Suprapubic skin (tissue), 3 donors: ENCODE data around the gene PSMG1.
A peak's percentile ranks its signal among the peaks of the same experiment; 100 is the strongest.

Experiments
- CTCF ChIP-seq, 2 donors: fragments of 200-600 bp in 1 of 2; fragments of 450-650 bp in 1 of 2; sonication (generic) in 1 of 2; IDR thresholded peaks; one replicate each; pipeline ENCODE4 v1.5.1; 2016 to 2019; ENCODE audit warnings: antibody characterized with exemption in 2 of 2, mild to moderate bottlenecking in 1 of 2, moderate library complexity in 1 of 2
- POLR2A ChIP-seq, 2 donors: fragments of 450-650 bp; IDR thresholded peaks; one replicate each; pipeline ENCODE4 v1.6.1; 2017; ENCODE audit warnings: antibody characterized with exemption in 2 of 2, mild to moderate bottlenecking in 2 of 2, moderate library complexity in 2 of 2

- TF ChIP-seq POLR2A (IDR thresholded peaks at IDR 0.05) (no peak), CTCF (IDR thresholded peaks at IDR 0.05) (peak in 1 of 2 donors; percentile 30)
Observed at GRCh38 chr21:39175154-39175553, 8.1 kb downstream of the PSMG1 start.
